Prostate gland (tissue), 2 donors: ENCODE results near the gene IFI35.

Experiments
- POLR2A ChIP-seq: fragments of 450-650 bp; IDR thresholded peaks from one replicate; pipeline ENCODE4 v1.6.1; 2016; ENCODE audit warnings: antibody characterized with exemption, mild to moderate bottlenecking
- POLR2AphosphoS5 ChIP-seq: sonication (generic); formaldehyde crosslinking; IDR thresholded peaks from one replicate; pipeline ENCODE4 v1.6.1; 2017; ENCODE audit warnings: antibody characterized with exemption
- TF ChIP-seq, protein P1 (sequence below), 4 experiments: fragments of 200-600 bp in 2 of 4; fragments of 450-650 bp in 2 of 4; sonication (generic) in 2 of 4; IDR thresholded peaks; 1 replicate in 3 of 4; 2 replicates in 1 of 4; pipeline ENCODE4 v1.5.1; 2016 to 2019; ENCODE audit warnings: antibody characterized with exemption in 4 of 4, mild to moderate bottlenecking in 2 of 4, moderate library complexity in 2 of 4

DNA sequence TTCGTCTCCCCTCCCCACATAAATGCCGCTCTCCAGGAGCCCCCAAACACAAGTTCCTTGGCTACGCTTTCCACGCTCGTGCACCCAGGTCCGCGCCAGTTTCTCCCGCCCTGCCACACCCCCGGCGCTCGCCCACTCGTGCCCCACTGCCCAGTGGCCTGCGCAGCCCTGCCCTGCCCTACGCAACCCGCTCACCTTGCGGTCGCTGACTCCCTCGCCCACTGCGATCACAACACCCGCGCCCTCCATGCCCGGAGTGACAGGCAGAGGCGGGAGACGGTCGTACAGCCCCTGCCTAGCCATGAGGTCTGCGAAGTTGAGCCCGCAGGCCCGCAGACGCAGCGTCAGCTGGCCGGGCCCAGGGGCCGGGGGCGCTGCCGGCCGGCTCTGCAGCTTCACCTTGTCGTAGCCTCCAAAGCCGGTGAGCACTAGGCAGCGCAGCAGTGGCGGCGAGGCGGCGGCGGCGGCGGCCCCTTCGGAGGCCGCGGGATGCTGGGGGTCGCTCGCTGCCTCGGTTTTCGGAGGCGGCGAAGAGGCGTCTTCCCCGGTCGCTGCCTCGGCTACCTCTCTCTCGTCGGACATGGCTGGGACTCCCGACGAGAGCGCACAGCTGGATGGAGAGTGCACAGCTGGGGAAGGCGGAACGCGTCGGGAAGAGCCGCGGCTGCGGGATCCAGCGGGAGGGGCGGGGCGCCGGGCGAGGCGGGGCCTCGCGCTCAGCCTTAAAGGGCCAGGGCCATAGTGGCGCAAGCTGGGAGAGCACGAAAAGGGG, 15.3 kb downstream of the IFI35 start, which contains the start of gene VAT1:
- TF ChIP-seq, protein P1, sequence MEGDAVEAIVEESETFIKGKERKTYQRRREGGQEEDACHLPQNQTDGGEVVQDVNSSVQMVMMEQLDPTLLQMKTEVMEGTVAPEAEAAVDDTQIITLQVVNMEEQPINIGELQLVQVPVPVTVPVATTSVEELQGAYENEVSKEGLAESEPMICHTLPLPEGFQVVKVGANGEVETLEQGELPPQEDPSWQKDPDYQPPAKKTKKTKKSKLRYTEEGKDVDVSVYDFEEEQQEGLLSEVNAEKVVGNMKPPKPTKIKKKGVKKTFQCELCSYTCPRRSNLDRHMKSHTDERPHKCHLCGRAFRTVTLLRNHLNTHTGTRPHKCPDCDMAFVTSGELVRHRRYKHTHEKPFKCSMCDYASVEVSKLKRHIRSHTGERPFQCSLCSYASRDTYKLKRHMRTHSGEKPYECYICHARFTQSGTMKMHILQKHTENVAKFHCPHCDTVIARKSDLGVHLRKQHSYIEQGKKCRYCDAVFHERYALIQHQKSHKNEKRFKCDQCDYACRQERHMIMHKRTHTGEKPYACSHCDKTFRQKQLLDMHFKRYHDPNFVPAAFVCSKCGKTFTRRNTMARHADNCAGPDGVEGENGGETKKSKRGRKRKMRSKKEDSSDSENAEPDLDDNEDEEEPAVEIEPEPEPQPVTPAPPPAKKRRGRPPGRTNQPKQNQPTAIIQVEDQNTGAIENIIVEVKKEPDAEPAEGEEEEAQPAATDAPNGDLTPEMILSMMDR (IDR thresholded peaks at IDR 0.05): no peak
- TF ChIP-seq POLR2A (peak; percentile 77), POLR2AphosphoS5 (peak; percentile 58)
